Kasumi-1 (cell line): Measurements from ENCODE around the gene CRABP1.

ENCODE experiments used
- DNase-seq, 2 experiments: peaks; one replicate each; lab custom pipeline; 2025; lab: John Stamatoyannopoulos, UW

Gene CRABP1

DNA sequence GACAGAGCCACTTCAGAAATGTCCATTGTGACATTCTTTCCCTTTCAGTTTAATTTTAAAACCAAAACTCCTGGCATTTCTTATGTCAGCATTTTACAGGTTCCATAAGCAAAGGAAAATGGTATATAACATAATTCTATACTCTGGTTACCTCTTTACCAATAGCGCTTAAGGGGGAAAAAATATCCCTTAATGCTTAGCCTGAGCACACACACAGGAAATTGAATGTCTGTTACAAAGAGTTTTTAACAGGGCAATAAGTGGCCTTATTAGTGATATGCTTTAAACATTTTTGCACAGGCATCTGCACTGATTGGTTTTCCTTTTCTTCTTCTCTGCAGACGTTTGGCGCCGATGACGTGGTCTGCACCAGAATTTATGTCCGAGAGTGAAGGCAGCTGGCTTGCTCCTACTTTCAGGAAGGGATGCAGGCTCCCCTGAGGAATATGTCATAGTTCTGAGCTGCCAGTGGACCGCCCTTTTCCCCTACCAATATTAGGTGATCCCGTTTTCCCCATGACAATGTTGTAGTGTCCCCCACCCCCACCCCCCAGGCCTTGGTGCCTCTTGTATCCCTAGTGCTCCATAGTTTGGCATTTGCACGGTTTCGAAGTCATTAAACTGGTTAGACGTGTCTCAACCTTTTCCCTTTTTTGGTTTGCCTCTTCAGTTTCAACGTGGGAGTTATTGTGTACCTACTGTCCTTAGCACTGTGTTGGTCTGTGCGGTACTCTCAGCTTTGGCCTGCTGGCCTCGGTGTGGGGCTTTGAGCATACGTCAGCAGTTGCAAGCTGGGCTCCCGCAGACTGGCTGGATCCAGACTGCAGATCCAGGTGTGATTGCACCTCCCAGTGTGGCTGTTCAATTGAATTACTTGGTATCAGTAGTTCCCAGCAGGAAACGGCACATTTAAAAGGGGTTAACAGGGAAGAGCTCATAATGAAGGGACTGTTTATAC lies 7.7 kb downstream of the CRABP1 start:
- no peak for DNase-seq

DNA sequence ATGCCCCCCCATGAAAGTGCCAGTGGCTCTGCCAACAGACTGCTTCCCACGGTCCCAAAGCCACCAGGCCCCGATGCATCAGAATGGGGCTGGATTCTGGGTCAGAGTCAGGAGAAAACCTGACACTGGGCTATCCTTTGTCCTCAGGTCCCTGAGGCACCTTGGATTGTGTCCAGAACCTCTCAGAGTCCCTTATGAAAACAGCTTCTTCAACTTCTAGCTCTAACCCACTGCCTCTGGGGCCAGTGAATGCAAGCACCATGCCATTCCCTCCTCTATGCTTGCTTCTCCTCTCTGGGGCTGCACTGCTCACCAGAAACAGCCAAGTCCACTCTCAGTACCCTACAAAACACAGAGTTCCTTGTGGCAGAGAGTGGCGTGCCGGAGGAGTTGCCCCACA lies 9.9 kb downstream of the CRABP1 start:
- DNase-seq, result no peak

DNA sequence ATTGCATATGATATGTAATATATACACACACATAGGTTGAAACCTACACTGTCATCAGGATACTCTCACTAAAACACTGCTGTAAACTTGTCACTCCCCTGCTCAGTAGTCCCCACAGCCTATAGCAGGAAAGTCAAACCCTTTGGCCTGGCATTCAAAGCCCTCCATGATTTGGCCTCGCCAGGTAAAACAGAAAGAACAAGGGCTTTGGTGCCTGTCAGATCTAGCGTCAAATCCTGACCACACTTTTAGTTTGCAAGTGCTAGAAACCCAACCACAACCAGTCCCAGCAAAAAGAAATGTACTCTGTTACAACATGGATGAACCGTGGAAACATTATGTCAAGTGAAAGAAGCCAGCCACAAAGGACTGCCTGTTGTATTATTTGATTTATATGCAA lies 11.4 kb downstream of the CRABP1 start:
- no peak for DNase-seq

DNA sequence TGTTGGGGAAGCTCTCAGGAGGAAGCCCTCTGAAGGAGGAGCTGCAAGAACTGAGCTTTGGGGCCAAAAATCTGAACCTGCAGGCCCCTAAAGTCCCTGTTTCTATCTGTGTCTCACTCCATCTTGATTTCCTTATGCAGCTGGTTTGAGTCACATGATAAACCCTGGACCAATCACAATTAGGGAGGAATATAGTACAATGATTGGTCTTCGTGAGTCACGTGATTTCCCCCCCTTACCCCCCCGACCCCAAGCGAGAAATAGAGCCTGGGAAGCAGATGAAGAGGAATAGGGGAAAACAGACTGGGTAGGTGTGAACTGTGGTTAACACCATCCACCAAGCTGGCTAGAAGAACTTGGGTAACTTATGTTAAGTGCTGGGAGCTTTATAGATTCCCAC lies 12.9 kb downstream of the CRABP1 start:
- no peak for DNase-seq

DNA sequence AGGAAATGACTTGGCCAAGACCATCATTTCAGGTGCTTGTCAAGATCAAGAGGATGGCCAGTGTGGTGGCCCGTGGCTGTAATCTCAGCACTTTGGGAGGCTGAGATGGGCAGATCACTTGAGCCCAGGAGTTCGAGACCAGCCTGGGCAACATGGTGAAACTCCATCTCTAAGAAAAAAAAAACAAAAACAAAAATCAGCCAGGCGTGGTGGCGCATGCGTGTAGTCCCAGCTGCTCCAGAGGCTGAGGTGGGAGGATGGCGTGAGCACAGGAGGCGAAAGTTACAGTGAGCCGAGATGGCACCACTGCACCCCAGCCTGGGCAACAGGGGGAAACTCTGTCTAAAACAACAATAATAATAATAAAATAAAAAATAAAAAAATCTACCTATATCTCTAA lies 15.0 kb downstream of the CRABP1 start:
- DNase-seq, result no peak

DNA sequence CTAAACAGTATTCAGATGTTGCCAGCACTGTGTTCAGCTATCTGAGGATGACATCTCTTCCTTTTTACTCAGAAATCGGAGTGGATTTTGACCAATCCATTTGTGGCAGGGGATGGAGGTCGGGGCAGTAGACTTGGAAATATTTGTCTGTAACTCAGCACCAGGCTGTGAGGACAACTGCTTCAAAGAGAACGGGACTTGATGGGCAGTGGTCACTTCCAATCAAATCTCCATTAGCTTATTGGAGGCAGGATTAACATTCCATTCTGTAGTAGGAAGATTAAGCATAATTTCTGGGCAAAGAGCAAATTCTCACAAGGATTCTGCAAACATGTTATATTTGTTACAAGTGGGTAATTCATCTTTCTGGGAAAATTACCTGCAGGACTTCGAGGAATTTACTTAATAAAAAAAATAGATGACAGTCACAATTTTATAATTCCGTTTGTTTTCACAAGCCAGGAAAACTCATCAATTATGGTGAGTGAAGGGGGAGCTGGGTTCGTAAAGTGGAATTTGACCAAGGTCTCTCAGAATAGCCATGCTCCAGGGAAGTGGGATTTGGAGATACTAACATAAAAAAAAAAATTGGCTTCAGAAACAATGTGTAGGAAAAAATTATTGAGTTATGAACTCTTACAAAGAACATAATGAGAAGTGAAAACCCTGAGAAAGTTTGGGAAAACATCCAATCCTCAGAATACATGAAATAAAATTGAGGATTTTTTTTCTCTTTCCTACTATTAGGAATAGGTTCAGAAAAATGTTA lies 18.1 kb downstream of the CRABP1 start:
- no peak for DNase-seq

DNA sequence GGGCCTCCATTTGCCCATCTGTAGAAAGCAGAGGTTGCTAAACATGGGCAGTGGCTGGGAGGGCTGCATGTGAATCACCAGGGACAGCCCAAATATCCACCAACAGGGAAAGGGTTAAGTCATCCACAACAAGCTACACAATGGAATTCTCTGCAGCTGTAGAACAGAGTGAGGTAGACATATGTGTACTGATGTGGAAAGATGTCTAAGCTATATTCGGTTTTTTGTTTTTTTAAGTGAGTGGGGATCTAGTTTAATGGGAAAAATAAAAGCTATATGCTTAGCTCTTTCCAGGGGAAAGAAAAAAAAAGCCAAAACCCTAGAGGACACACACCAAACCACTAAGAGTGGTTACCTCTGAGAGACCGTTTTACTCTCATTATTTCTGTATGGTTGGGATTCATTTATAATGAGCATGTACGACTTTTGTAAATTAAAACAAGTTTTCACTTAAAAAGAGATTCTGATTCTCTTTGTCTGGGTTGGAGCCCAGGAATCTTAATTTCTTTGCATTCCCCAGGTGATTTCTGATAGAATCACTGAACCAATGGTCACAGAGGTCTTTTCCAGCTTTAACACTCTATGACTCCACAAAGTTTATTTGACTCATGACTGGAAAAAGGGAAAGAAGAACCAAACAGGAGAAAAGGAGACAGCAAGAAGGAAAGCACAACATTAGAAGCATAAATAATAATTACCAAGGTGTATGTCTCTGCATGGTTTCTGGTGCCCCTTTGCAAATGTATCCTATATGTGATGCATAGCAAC lies 19.1 kb downstream of the CRABP1 start:
- no peak for DNase-seq

DNA sequence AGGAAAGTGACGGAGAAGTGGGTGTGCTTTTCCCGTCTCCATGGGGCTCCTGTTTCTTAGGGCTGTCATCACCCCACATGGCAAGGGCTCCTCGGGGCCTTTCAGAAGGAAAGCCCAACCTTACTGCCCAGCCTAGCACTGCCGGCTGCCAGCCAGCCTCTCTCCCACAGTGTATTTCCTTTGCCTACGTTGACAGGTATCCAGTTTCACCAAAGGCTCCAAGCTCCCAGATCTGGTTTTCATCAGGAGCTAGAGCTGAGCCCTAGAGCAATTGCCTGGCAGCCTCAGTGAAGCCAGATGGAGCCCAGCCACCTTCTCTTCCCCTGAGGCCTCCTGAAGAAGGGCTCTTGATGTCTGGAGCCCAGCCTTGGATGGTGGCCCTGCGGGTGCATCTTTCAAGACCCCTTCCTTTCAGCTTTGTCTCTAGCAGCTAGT lies 20.2 kb downstream of the CRABP1 start:
- no peak for DNase-seq

DNA sequence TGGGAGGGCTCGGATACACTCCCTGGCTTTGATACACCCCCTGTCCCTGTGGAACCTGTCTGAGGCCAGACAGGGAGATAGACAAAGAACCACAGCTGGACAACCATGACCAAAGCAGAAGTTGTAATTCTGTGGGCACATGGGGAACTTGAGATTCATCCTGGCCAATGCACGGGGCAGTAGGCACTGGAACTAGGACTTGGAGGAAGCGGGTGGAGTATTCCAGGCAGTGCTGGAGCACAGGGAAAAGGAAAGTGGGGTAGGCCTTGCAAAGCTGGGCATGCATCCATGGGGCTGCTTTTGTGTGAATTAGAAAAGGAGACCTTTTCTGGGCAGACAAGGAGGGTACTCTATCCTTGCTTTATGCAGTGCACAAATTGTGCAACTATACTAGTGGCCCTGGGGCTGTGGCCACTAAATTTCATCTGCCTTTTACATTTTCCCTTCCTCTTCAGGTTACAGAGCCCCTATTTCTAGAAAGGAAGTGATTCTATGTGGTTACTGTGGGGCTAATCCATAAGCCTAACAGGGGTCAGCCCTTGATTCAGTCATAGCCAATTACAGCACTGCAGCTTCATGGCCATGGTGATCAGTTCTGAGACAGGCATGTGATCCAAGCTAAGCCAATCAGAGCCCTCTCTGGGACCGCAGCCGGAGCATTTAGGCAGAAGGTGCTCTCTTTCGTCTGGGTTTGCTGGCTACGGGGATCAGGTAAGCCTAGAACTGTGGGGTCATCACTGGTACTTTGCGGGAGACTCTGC lies 21.0 kb downstream of the CRABP1 start:
- no peak for DNase-seq

DNA sequence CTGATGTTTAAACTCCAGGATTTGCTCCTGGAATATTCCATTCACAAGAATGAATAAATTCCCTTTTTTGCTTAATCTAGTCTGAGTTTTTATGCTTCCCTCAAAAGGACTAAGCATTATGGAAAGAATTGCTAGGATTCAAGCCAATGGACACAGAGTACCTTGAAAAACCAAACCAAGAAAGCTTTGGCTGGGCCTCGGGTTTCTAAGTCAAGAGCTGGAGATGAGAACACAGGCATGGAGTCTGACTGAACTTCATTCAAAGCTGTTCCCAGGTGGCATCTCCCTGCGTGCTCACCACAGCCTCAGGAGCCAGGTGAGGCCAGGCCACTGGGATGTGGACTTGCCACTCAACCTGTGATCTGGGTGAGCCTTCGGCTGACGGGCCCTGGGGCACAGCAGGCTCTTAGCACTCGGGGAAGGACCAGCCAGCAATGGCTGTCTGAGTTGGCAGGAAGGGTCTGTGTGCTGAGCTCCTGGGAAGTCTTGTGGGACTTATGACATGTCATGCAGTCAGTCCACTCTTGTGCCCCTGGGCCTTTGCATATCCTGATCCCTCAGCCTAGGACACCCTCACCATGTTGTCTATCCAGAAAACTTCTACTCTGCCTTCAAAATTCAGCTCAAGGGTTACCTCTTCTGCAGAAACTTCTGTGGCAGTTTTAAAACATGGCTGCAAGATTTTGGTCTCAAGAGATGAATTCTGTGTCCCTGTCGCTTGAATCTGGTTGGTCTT lies 21.8 kb downstream of the CRABP1 start:
- no peak for DNase-seq

DNA sequence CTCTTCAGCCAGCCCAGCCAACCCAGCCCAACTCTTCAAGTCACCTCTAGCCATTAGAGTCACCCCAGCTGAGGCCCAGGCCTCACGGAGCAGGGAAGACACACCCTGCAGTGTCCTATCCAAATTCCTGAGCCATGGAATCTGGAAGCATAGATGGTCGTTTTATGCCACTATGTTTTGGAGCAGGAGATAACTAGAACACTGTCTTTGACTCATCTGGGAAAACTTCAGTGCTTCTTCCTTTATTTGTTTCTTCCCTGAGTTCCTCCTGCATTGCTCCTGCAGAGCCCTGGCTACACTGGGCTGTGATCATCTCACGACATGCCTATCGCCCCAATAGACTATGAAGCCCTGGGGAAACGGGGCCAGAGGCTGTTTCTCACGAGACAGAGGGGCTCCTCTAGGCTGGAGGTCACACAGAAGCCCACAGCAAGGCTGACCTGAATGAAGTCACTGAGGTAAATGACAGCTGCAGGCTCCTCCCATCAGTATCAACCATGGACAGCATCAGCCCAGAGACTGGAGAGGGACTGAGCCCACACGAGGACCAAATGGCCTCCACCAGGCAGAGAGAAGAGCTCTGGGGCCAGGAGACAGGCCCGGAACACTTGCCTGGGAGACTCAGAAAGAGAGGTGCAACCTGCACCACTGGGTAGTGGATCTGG lies 22.7 kb downstream of the CRABP1 start:
- DNase-seq, result no peak

DNA sequence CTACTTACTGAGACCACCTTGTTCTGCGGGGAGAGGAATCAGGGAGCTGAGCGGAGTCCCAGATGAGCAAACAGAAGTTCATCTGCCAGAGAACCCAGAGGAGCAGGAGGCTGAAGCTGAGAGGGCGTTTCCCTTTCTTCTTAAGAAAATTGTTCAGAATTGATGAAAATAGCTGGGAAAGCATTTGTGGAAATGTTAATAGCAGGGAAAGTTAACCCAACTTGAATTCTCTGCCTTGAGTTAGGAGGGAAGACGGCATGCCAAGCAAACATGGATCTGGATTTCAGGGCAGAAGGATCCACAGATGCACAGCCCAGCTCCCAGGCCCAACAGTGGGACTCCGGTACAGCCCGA lies 23.2 kb downstream of the CRABP1 start:
- no peak for DNase-seq

DNA sequence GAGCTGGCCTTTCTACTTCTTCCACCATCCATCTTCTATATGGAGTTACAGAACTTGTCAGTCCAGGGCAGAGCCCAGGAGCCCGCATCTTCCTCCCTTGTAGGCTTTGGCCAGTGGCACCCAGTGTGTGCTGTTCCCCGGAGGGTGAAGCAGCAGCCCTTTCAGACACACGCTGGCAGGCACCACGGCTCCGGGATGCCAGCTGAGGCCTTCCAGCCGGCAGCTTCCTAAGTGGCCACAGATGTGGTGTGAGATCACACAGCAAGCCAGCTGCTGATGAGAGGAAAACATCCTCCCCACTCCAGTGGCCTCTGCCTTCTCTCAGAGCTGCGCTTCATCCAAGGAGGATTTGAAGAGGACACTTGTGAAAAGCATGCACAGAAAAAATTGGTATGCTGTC lies 24.1 kb downstream of the CRABP1 start:
- no peak for DNase-seq

DNA sequence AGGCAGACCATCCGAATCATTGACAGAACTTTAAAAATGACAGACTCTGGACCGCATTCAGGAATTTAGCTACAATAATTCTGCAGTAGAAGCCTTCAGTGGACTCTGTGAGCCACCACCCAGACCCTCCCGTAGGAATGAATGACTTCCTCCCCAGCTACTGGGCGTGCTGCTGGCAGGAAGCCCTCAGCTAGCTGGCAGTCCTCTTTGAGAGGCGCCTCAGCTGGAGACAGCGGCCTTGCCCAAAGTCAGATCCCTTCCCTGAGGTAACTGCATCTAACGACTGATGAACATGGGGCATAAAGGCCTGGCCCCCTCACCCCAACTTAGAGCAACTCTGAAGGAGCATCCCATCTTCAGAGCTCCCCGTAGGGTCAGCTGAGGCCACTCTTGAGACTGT lies 25.8 kb downstream of the CRABP1 start:
- no peak for DNase-seq

DNA sequence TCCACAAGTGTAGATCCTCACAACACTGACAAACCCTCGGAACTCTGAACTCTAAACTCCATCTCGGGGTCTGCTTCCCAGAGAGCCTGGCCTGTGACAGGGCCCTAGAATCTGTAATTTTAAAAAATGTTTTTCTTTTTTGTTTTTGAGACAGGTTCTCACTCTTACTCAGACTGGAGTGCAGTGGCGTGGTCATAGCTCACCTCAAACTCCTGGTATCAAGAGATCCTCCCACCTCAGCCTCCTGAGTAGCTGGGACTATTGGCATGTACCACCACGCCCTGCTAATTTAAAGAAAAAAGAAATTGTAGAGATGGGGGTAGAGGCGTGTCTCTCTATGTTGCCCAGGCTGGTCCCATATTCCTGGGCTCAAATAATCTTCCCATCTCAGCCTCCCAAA lies 26.2 kb downstream of the CRABP1 start:
- DNase-seq, result no peak

DNA sequence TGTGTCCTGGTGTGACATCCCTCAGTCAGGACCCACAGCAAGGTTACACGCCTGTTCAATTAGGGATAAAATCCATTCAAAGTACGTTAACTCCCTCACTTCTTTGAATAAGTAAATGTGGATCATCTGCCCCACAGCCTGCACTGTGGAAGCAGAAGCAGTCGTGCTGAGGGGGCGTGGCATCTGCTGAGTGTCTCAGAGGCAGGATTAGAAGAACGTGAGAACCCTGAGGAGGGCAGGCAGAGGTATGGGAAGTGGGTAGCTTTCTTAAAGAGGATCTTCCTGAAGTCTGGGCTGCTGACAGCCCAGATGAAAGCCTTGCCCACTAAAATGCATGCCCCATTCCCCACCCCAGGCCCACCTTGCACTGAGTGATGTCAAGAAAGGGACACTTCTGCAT lies 28.5 kb downstream of the CRABP1 start:
- DNase-seq, result peak; percentile 31 to 39

DNA sequence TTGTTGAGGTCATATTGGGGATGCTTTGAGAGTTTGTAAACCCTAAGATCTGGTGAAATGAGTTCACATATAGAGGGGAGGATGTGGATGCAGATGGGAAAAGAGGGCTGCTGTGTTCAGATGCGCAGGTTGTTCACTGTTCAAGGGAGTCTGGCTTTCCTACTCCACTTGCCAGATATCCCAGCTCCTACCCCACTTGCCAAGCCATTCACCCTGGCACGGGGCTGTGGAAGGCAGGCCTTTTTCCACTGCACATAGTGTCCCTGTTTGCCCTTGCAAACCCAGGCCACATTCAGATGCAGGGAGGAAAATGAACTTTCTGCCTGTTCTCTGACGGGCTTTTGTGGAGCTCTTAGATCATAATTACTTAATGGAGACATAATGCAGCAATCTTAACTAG lies 29.0 kb downstream of the CRABP1 start:
- no peak for DNase-seq

DNA sequence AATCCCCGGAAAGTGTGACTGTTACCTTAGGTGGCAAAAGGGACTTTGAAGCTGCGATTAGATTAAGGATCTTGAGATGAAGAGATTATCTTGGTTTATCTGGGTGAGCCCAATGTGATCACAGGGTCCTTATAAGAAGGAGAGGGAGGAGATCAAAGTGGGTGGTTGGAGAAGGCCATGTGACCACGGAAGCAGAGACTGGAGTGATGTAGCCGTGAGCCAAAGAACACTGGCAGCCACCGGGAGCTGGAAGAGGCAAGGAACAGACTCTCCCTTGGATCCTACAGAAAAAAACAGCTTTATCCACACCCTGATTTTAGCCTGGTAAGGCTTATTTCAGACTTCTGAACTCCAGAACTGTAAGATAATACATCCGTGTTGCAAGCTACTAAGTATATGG lies 29.9 kb downstream of the CRABP1 start:
- no peak for DNase-seq

DNA sequence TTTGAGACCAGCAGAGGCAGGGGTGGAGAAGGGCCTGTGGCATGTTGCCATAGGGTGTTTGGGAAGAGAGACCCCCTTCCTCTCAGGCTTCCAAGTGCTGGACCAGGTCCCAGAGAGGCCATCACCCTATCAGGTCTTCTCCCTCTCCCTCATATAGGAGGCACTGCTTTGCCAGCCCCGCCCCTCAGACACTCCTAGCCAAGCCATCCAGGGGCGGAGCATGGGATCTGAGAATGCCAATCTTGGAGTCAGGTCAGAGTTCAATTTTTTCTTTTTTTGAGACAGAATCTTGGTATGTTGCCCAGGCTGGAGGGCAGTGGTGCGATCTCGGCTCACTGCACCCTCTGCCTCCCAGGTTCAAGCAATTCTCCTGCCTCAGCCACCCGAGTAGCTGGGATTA lies 32.7 kb downstream of the CRABP1 start:
- no peak for DNase-seq
